Prostate gland (tissue), 2 donors: ENCODE data around the gene DPM2. TPM values are rescaled to one million over a fixed set of nuclear protein-coding genes. Genes with fewer than 3 reads are reported as not detected.

Source experiments
- DNase-seq: peaks from one replicate; pipeline ENCODE4 v3.0.0-alpha.2; 2019; ENCODE audit warnings: low spot score
- H3K27ac ChIP-seq, 2 donors: fragments of 200-600 bp; sonication (generic); 2 replicates each; pipeline ENCODE4 v1.5.1; 2017 to 2019
- H3K27me3 ChIP-seq: fragments of 200-600 bp; sonication (generic); replicated peaks from 2 replicates; pipeline ENCODE4 v1.5.1; 2019; ENCODE audit not compliant: insufficient read depth
- H3K36me3 ChIP-seq, 2 donors: fragments of 200-600 bp; sonication (generic); 1 replicate in 1 of 2; 2 replicates in 1 of 2; pipeline versions ENCODE4 v1.5.1 to v1.8.1; 2017 to 2019
- H3K4me1 ChIP-seq: fragments of 200-600 bp; sonication (generic); replicated peaks from 2 replicates; pipeline ENCODE4 v1.5.1; 2019
- H3K4me3 ChIP-seq, 2 donors: fragments of 200-600 bp; sonication (generic); 2 replicates each; pipeline ENCODE4 v1.5.1; 2017 to 2019
- H3K9me3 ChIP-seq: fragments of 200-600 bp; sonication (generic); 2 replicates; pipeline ENCODE4 v1.5.1; 2017
- CTCF ChIP-seq, 4 experiments: fragments of 200-600 bp in 2 of 4; fragments of 450-650 bp in 2 of 4; sonication (generic) in 2 of 4; IDR thresholded peaks; 1 replicate in 3 of 4; 2 replicates in 1 of 4; pipeline ENCODE4 v1.5.1; 2016 to 2019; ENCODE audit warnings: antibody characterized with exemption in 4 of 4, mild to moderate bottlenecking in 2 of 4, moderate library complexity in 2 of 4
- POLR2A ChIP-seq: fragments of 450-650 bp; IDR thresholded peaks from one replicate; pipeline ENCODE4 v1.6.1; 2016; ENCODE audit warnings: antibody characterized with exemption, mild to moderate bottlenecking
- POLR2AphosphoS5 ChIP-seq: sonication (generic); formaldehyde crosslinking; IDR thresholded peaks from one replicate; pipeline ENCODE4 v1.6.1; 2017; ENCODE audit warnings: antibody characterized with exemption
- WGBS: methylation state at CpG from one replicate; pipeline ENCODE4 v1.1.5; 2018; 5-methylcytosine and 5-hydroxymethylcytosine counted together
- intact Hi-C: fragments of 100-400 bp; cut with DNase I; formaldehyde crosslinking; loops from one replicate; pipeline ENCODE4 v1.14.2; 2022
- total RNA-seq, 2 donors: library from RNA; depleted of rRNA; stranded (reverse); fragments of >200 nt; gene quantifications; one replicate each; pipeline ENCODE4 v1.1.0, GENCODE V29; 2016

Gene DPM2
- total RNA-seq = 10 to 100 TPM; 28.1 to 28.2 TPM

GRCh38 chr9:127937388-127938297 lies at the start of gene DPM2:
TSS of gene DPM2 (minus strand) at chr9:127937854. CDS start at chr9:127937820, 34 bp downstream.
- H3K36me3 ChIP-seq = peaks cover 0 to 9% of the 10 kb centered on the region in 2 donors
- H3K27ac ChIP-seq = peak within 1 kb of the TSS; percentile 36 to 47
- TF ChIP-seq POLR2AphosphoS5 = peak; percentile 93
- no peak for TF ChIP-seq CTCF (IDR thresholded peaks at IDR 0.05)
- TF ChIP-seq POLR2A = peak; percentile 42
- no peaks in the 10 kb centered on the region for H3K27me3 ChIP-seq
- peaks cover 9% of the 10 kb centered on the region for H3K4me1 ChIP-seq
- intact Hi-C loops = no loop called here
- H3K4me3 ChIP-seq = peak within 1 kb of the TSS; percentile 50 to 66
- peak; percentile 70 for DNase-seq
- WGBS = 3% methylated on average over 56 of the region's 60 CpGs
- H3K9me3 ChIP-seq = no peaks in the 10 kb centered on the region

- 75% methylated on average over 9 of the region's 9 CpGs for WGBS
- TF ChIP-seq CTCF (IDR thresholded peaks at IDR 0.05) (no peak), POLR2A (no peak), POLR2AphosphoS5 (peak; percentile 43)
Measured at GRCh38 chr9:127987103-127987614, 49.5 kb upstream of the DPM2 start.

GRCh38 chr9:127985011-127985410 lies 47.4 kb upstream of the DPM2 start:
- 90% methylated on average over 3 of the region's 3 CpGs for WGBS
- no peak overlapping the region for H3K4me3 ChIP-seq
- TF ChIP-seq POLR2A (no peak), POLR2AphosphoS5 (no peak), CTCF (IDR thresholded peaks at IDR 0.05) (no peak)
- H3K27me3 ChIP-seq = no peaks in the 10 kb centered on the region
- H3K4me1 ChIP-seq = no peaks in the 10 kb centered on the region
- no peak for DNase-seq
- no peaks in the 10 kb centered on the region for H3K9me3 ChIP-seq
- H3K36me3 ChIP-seq = no peaks in the 10 kb centered on the region
- no peak overlapping the region for H3K27ac ChIP-seq
- intact Hi-C loops = no loop called here

More at GRCh38 chr9:127987103-127987614, 49.5 kb upstream of the DPM2 start:
- no peak overlapping the region for H3K27ac ChIP-seq
- H3K4me3 ChIP-seq = no peak overlapping the region
- no peak for DNase-seq
- no peaks in the 10 kb centered on the region for H3K36me3 ChIP-seq
- no peaks in the 10 kb centered on the region for H3K27me3 ChIP-seq
- no peaks in the 10 kb centered on the region for H3K4me1 ChIP-seq
- H3K9me3 ChIP-seq = no peaks in the 10 kb centered on the region
- intact Hi-C loops = no loop called here

- intact Hi-C loops = loop anchor here (5.0 kb wide), 2 partner anchors 42 to 53 kb away; no protein-coding TSS in a partner anchor
- TF ChIP-seq POLR2A (no peak), CTCF (IDR thresholded peaks at IDR 0.05) (no peak), POLR2AphosphoS5 (no peak)
- Histone ChIP-seq H3K27me3 (no peaks in the 10 kb centered on the region), H3K4me1 (no peaks in the 10 kb centered on the region), H3K27ac (no peak overlapping the region), H3K9me3 (no peaks in the 10 kb centered on the region), H3K36me3 (no peaks in the 10 kb centered on the region), H3K4me3 (no peak overlapping the region)
- 80% methylated on average over 9 of the region's 9 CpGs for WGBS
- DNase-seq = no peak
Measured at GRCh38 chr9:127983847-127984289, 46.2 kb upstream of the DPM2 start.
